Suppressor macrophage treated with lipopolysaccharide for 1 hour (primary cell): Measurements from ENCODE around the gene NOL4L.

ENCODE experiments used
- DNase-seq, 3 donors: peaks; one replicate each; pipeline ENCODE4 v3.0.0-alpha.2; 2020 to 2022

NOL4L gene

GRCh38 chr20:32442630-32443373 is 142.3 kb downstream of the NOL4L start:
- no peak for DNase-seq

- no peak for DNase-seq
Measured at GRCh38 chr20:32441638-32442037, 143.5 kb downstream of the NOL4L start.

- no peak for DNase-seq
Measured at GRCh38 chr20:32440758-32441078, 144.4 kb downstream of the NOL4L start.

- no peak for DNase-seq
Measured at GRCh38 chr20:32440069-32440757, 144.9 kb downstream of the NOL4L start.

- peak in 1 of 3 donors; percentile 38 for DNase-seq
Measured at GRCh38 chr20:32439132-32439829, 145.9 kb downstream of the NOL4L start.

- DNase-seq: no peak
Measured at GRCh38 chr20:32438331-32438858, 146.7 kb downstream of the NOL4L start.

- peak in 2 of 3 donors; percentile 25 to 27 for DNase-seq
Measured at GRCh38 chr20:32437391-32438074, 147.6 kb downstream of the NOL4L start.

- DNase-seq: no peak
Measured at GRCh38 chr20:32436968-32437367, 148.2 kb downstream of the NOL4L start.

- DNase-seq: no peak
Measured at GRCh38 chr20:32436142-32436861, 148.8 kb downstream of the NOL4L start.

- DNase-seq: no peak
Measured at GRCh38 chr20:32435449-32436107, 149.6 kb downstream of the NOL4L start.

- DNase-seq: no peak
Measured at GRCh38 chr20:32434434-32434833, 150.7 kb downstream of the NOL4L start.

GRCh38 chr20:32433311-32434021 is 151.7 kb downstream of the NOL4L start:
- no peak for DNase-seq

GRCh38 chr20:32432277-32432676 is 152.9 kb downstream of the NOL4L start:
- DNase-seq: no peak

- DNase-seq: no peak
Measured at GRCh38 chr20:32431457-32431856, 153.7 kb downstream of the NOL4L start.

GRCh38 chr20:32429745-32430360 is 155.3 kb downstream of the NOL4L start:
- DNase-seq: no peak

GRCh38 chr20:32429343-32429742 is 155.8 kb downstream of the NOL4L start:
- DNase-seq: no peak

GRCh38 chr20:32427996-32428395 is 157.1 kb downstream of the NOL4L start:
- DNase-seq: no peak

- no peak for DNase-seq
Measured at GRCh38 chr20:32421290-32421689, 163.8 kb downstream of the NOL4L start.

- DNase-seq: peak in 2 of 3 donors; percentile 16 to 35
Measured at GRCh38 chr20:32418376-32418775, 166.8 kb downstream of the NOL4L start.

GRCh38 chr20:32416206-32416605 is 168.9 kb downstream of the NOL4L start:
- DNase-seq: no peak

- DNase-seq: no peak
Measured at GRCh38 chr20:32415494-32415893, 169.6 kb downstream of the NOL4L start.
